GM19328 (cell line): ENCODE data around the gene ZDHHC17.
A peak's percentile ranks its signal among the peaks of the same experiment; 100 is the strongest.
"Not testable (repeated sequence)": the region's sequence is repeated elsewhere in the genome, so short reads cannot be mapped to it uniquely, and the experiment has no call there.

Experiments
- ATAC-seq: cut with Tn5 transposase; IDR thresholded peaks from one replicate; pipeline ENCODE4 v1.9.1; 2021; ENCODE audit warnings: mild to moderate bottlenecking, moderate library complexity; ENCODE audit not compliant: unreplicated experiment

The ZDHHC17 gene, protein sequence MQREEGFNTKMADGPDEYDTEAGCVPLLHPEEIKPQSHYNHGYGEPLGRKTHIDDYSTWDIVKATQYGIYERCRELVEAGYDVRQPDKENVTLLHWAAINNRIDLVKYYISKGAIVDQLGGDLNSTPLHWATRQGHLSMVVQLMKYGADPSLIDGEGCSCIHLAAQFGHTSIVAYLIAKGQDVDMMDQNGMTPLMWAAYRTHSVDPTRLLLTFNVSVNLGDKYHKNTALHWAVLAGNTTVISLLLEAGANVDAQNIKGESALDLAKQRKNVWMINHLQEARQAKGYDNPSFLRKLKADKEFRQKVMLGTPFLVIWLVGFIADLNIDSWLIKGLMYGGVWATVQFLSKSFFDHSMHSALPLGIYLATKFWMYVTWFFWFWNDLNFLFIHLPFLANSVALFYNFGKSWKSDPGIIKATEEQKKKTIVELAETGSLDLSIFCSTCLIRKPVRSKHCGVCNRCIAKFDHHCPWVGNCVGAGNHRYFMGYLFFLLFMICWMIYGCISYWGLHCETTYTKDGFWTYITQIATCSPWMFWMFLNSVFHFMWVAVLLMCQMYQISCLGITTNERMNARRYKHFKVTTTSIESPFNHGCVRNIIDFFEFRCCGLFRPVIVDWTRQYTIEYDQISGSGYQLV

DNA sequence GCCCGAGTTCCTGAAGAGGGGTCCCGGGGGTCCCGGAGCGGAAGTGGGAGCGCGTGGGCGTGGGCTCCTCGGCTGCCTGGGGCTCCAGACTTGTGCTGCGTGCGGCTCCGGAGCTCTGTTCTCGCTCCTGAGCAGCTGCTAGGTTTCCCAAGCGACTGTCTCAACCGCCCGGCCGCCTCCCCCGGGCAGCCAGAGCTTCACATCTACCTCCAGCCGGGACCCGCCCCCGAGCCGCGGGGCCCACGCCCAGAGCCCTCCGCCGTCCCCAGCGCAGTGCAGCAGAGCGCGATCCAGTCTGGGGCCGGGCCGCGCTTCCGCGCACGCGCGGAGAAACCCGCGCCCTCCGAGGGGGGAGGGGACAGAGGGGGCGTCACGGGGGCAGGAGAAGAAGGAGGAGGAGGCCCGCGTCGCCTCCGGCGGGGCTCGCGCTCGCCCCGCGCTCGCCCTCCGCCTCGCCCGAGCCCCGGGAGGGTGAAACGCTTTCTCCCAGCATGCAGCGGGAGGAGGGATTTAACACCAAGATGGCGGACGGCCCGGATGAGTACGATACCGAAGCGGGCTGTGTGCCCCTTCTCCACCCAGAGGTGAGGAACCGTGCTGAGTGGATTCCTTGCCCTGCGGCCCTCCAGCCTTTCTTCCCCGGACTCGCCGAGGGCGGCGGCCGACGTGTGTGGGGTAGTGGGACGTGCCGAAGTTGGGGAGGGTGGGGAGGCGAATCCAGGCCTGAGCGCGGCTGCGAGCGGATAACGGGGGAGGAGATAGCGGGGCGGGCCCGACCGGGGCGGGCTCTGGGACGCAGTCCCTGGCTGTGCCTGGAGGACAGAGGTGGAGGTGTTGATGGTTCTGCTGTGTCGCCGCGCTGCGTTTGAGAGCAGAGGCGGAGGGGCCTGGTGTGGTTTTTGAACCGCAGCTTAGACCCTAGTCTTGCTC lies at the start of gene ZDHHC17:
ZDHHC17 (plus strand) TSS at position 370 of the 930 bp plus-strand sequence; CDS start at position 492, 122 bp downstream.
- ATAC-seq = peak; percentile 91

DNA sequence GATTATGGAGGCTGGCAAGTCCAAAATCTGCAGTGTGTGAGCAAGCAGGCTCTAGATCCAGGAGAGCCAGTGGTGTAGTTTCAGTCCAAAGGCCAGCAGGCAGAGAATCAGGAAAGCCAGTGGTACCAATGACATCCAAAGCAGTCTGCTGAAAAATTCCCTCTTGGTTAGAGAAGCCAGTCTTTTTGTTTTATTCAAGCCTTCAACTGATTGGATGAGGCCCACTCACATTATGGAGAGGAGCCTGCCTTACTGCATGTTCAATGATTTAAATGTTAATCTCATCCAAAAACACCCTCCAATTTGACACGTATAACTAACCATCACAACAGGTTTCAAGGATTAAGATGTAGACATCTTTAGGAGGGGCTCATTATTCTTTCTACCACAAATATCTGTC lies 49.5 kb upstream of the ZDHHC17 start:
- no peak for ATAC-seq

DNA sequence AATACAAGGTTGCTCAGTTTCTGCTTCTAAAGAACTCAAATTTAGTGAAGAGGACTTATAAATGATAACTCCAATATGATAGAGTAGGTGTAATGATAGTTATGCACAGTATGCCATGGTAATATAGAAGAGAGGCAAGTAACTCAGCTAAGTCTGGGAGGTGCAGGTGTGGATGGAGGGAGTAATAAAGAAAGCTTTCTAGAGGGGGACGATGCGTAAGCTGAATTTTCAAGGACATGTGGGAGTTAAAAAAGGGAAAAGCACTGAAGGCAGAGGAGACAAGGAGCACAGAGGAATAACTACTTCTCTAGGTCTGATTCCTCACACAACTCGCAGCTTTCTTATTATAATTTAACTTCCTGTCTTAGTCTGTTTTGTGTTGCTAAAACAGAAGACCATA lies 49.1 kb upstream of the ZDHHC17 start:
- no peak for ATAC-seq

DNA sequence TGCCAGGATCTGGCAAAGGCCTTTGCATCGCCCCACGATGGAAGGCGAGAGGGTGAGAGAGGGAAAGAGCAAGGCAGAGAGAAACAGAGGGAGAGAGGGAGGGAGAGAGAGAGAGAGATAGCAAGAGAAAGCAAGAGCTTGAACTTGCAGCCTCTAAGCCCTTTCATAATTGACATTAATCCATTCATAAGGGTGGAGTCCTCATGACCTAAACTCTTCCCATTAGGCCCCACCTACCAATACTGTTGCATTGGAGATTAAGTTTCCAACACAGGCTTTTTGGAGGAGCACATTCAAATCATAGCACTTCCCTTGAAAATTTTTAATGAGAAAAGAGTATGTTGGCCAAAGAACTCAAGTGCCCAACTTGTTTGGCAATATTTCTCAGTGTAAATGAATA lies 48.6 kb upstream of the ZDHHC17 start:
- no peak for ATAC-seq

DNA sequence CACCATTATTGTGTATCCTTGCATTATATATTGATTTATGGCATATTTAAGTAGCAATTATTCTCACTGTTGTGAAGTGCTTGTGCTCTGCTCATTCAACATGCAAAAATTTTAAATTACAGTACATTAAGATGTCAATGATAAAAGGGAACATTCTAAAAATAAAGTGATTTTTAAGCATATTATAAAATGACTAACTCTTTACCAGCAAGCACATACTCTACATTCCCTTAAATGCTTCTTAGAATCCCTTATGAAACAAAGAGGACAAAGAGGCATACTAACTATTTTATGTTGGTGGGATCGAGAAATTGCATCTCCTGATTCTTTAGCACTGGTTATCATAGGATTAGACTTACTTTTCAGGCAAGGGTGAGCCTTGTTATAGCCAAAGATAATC lies 46.6 kb upstream of the ZDHHC17 start:
- no peak for ATAC-seq

DNA sequence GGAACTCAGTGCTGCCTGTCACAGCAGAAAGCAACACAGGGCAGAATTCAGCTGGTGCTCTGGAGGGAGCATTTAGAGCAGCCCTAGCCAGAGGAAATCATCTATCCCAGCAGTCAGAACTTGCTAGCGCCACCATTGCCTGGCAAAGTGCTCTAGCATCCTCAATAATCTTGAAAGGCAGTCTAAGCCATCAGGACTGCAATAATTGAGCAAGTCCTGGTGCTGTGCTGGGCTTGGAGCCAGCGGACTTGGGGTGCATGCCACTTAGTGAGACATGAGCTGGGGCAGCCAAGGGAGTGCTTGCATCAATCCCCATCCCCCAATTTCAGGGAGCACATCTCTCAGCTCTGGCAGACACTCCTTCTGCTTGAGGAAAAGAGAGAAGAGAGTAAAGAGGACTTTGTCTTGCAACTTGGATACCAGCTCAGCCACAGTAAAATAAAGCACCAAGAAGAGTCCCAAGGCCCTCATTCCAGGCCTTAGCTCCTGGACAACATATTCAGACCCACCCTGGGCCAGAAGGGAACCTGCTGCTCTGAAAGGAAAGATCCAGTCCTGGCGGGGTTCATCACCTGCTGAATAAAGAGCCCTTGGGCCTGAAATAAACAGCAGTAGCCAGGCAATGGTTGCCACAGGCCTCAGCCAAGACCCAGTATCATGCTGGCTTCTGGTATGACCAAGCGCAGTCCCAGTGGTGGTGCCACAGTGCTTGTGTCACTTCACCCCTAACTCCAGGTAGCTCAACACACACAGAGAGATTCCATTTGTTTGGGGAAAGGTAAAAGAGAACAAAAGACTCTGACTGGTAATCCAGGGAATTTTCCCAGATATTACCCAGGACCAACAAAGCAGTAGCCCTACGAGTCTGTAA lies 44.5 kb upstream of the ZDHHC17 start:
- no peak for ATAC-seq

DNA sequence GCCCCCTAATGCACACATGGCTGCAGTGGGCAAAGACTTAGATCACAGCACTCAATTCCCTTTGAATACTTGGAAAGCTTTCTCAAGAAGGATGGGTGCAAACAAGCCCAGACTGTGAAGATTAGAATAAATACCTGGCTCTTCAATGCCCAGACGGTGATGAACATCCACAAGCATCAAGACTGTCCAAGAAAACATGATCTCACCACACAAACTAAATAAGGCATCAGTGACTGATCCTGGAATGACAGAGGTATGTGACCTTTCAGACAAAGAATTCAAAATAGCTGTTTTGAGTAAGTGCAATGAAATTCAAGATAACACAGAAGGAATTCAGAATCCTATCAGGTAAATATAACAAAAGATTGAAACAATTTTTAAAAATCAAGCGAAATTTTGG lies 43.8 kb upstream of the ZDHHC17 start:
- no peak for ATAC-seq

DNA sequence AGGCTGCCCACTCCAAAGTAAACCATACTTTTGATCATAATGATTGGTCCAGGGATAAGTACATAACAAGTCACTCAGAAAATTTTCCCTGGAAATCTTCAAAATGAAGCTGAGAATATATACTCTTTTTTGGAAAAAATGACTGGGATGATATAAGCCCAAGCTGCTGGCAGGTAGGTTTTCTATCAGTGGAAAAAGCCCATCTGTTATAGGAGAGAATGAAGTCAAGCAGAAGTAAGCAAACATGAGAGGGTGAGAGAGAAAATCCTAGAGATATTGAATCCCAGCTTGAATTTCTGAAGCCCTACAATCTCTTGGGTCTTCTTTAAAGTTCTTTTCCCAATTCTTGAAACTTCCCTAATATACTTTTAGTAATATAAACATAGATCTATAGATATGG lies 37.3 kb upstream of the ZDHHC17 start:
- ATAC-seq = no peak

DNA sequence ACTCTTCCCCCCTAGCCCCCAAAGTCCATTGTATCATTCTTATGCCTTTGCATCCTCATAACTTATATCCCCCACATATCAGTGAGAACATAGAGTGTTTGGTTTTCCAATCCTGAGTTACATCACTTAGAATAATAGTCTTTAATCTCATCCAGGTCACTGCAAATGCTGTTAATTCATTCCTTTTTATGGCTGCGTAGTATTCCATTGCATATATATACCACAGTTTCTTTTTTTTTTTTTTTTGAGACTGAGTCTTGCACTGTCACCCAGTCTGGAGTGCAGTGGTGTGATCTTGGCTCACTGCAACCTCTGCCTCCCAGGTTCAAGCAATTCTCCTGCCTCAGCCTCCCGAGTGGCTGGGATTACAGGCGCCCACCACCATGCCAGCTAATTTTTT lies 31.7 kb upstream of the ZDHHC17 start:
- not testable (repeated sequence) for ATAC-seq

DNA sequence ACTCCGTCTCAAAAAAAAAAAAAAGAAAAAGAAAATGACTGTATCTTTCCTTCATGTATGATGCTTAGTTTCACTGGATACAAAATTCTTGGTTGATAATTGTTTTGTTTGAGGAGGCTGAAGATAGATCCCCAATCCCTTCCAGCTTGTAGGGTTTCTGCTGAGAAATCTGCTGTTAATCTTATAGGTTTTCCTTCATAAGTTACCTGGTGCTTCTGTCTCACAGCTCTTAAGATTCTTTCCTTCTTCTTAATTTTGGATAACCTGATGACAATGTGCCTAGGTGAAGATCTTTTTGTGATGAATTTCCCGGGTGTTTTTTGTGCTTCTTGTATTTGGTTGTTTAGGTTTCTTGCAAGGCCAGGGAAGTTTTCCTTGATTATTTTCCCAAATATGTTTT lies 26.2 kb upstream of the ZDHHC17 start:
- not testable (repeated sequence) for ATAC-seq

DNA sequence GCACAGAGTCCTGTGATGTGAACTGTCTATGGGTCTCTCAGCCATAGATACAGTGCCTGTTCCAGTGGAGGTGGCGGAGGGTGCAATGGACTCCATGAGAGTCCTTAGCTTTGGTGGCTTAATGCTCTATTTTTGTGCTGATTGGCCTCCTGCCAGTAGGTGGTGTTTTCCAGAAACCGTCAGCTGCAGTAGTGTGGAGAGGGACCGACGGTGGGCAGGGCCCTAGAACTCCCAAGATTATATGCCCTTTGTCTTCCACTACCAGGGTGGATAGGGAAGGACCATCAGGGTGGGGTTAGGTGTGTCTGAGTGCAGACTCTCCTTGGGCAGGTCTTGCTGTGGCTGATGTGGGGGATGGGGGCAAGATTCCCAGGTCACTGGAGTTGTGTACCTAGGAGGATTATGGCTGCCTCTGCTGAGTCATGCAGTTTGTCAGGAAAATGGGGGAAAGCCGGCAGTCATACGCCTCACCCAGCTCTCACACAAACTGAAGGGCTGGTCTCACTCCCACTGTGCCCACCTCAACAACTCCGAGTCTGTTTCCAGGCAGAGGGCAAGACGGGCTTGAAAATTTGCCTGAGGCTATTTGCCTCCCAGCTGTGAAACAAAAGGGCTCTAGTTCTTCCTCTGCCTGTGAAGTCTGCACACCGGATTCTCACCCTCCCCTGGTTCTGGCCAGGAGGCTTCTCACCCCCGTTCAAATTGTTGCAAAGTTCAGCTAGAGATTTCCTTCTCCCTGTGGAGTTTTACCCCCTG lies 24.9 kb upstream of the ZDHHC17 start:
- no peak for ATAC-seq

DNA sequence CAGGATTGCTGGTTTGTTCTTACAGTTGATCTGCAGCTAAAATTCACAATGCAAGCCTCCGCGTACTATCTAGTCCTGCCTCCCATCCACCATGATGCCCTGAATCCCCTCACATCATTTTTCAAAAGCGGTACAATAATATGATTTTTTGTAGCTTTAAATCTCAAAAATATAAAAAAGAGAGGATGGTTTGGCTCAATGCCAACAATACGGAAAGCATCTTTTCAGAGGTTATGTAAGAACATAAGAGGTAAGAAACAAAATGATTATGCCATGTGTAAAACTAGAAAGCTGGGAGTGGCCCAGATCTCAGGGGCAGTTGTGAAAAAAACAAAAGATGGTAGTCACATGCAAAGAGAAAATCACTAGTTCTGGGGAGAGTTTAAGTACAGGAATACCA lies 24.0 kb upstream of the ZDHHC17 start:
- no peak for ATAC-seq

DNA sequence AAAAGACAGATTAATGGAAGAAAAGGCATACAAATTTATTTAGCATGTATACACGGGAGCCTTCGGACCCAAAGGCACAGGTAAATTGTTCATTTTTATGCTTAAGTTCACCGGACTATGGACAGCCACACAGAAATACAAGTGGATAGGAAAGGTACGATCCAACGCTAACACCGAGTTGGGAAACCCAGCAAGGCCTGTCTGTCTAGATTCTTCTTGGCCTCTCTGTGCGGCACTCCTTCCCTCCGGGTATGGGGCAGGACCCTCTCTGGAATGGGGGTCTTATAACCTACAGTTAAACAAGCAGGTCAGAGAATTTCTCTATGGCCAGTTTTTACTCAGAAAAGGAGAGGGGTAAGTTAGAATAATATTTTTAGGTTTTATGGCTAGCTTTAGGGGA lies 23.4 kb upstream of the ZDHHC17 start:
- no peak for ATAC-seq

DNA sequence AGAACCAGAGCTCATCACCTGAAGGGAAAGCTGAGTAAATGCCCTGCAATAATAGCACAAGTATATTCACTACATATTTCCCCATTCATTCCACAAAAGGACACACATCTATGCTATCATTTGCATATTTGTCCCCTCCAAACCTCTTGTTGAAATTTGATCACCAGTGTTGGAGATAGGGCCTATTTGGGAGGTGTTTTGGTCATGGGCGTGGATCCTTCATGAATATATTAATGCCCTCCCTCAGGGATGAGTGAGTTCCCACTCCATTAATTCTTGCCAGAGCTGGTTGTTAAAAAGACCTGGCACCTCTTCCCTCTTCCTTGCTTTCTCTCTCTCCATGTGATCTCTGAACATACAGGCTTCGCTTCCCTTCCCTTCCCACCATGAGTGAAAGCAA lies 18.6 kb upstream of the ZDHHC17 start:
- ATAC-seq = no peak

DNA sequence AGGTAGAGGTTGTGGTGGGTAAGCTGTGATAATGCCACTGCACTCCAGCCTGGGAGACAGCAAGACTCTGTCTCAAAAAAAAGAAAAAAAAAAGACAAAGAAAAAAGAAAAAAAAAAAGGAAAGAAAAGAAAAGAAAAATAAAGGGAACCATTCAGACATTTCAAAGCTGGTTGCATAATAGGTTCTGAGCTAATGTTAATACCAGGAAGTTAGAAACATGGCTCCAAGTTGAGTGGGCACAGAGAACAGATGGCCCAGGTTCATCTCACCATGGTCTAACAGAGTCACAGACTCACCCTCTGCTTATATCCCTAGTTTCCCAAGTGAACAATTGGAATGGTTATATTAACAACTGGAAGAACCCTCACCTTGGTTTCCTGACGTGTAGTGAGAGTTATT lies 17.4 kb upstream of the ZDHHC17 start:
- no peak for ATAC-seq

DNA sequence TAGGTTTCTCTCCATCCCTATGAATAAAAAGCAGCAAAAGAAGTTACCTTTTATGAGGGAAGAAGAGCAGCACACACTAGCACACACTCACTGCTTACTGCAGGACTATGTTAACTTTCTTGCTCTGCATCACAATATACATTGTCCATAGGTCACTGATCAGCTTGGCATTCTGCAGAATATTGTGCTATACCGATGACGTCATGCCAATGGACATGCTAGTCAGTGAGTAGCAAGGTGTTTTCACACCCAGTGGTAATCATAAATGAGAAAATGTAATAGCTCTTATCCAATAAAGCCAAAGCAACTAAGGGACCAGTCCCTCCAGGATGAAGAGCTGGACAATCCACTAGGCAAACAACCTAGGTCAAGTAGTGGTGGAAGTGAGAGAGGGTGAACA lies 16.7 kb upstream of the ZDHHC17 start:
- no peak for ATAC-seq

DNA sequence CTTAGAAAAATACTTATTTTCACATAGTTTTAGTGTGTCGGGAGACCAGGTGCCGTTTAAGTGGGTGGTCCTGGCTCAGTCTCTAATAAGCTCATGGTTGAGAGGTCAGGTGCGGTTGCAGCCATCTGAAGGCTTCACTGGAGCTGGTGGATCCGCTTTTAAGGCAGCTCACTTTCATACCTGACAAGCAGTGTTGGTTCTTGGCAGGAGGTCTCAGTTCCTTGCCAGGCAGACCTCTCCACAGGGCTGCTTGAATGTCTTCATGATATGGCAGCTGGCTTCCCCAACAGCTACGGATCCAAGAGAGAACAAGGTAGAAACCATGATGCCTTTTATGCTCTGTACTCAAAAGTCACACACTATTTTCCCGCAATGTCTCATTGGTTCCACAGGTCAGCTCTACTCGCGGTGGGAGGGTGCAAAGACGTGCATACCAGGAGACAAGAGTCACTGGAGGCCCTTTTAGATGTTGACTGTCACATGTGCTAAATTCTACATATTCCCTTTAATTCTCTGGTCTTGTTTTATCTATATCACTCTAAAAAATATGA lies 8.0 kb upstream of the ZDHHC17 start:
- ATAC-seq = no peak

DNA sequence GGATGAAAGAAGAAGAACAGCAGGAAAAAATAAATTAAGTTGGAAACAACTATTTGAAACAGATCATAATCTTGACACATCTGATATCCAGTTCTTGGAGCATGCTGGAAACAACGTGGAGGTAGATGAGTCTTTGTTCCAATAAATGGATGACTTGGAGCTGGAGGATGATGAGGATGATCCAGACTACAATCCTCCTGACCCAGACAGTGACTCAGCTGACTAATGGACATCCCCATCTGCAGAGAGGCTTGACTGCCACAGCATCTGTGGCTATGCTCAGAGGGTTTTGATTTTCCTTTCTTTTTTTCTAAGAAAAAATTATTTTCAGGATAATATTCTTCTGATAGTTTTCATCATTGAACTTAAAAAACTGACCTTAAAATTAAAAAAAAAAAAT lies 6.2 kb upstream of the ZDHHC17 start:
- ATAC-seq = no peak

DNA sequence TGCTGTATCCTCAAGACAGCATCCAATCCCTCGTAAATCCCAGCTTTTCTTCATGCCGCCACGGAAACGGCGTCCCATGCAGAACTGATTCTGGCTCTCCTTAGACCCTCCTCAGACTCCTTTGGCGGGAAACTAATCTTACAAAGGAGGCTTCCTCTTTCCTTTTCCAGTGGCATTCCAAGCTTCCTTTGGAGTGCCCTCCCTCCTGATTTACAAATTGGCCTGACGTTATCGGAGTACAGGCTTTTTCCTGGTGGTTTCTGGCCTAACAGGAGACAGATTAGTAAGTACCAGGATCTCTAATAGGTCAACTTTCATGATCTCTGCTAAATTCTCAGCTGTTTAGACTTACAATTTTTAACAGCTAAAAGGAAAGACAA lies 1.3 kb upstream of the ZDHHC17 start:
- no peak for ATAC-seq

DNA sequence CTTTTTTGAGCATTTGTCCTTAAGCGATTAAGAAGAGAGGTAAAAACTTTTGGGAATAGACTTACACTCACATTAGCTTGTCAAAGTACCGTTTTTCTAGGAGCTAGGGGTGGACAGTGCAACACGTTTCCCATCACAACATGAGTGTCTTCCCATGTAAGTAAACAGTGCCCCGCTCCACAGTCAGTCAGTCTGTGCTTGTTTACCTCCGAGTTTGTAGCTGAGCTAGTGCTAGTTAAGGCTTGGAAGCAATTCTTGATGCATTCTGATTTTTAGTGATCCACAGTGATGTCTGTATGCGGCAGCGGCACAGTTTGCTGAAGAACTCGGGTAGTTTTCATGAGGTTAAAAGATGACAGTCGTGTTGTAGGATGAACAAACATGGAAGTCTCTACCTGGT lies 941 bp downstream of the ZDHHC17 start:
- ATAC-seq = no peak
